HG03460 (cell line): Measurements from ENCODE around the gene ZNG1A.
A peak's percentile ranks its signal among the peaks of the same experiment; 100 is the strongest.
"Not testable (repeated sequence)": the region's sequence is repeated elsewhere in the genome, so short reads cannot be mapped to it uniquely, and the experiment has no call there.

Experiments used
- ATAC-seq: cut with Tn5 transposase; IDR thresholded peaks from one replicate; pipeline ENCODE4 v1.9.1; 2021; ENCODE audit not compliant: unreplicated experiment

Gene ZNG1A

GRCh38 chr9:178970-179383 is at the start of gene ZNG1A:
Gene ZNG1A (minus strand): TSS chr9:179056. CDS start chr9:178969, 87 bp downstream.
- ATAC-seq: not testable (repeated sequence)

GRCh38 chr9:227860-228259 is 49.0 kb upstream of the ZNG1A start:
- no peak for ATAC-seq

GRCh38 chr9:224582-225520 is 46.0 kb upstream of the ZNG1A start:
- ATAC-seq: no peak

GRCh38 chr9:224026-224425 is 45.2 kb upstream of the ZNG1A start:
- no peak for ATAC-seq

- no peak for ATAC-seq
Measured at GRCh38 chr9:223152-223551, 44.3 kb upstream of the ZNG1A start.

- no peak for ATAC-seq
Measured at GRCh38 chr9:221989-222776, 43.3 kb upstream of the ZNG1A start.

GRCh38 chr9:219670-220365 is 41.0 kb upstream of the ZNG1A start:
- no peak for ATAC-seq

- ATAC-seq: not testable (repeated sequence)
Measured at GRCh38 chr9:219036-219435, 40.2 kb upstream of the ZNG1A start.

- no peak for ATAC-seq
Measured at GRCh38 chr9:217950-218349, 39.1 kb upstream of the ZNG1A start.

GRCh38 chr9:216866-217265 is 38.0 kb upstream of the ZNG1A start:
- no peak for ATAC-seq

GRCh38 chr9:215631-216155 is 36.8 kb upstream of the ZNG1A start:
- no peak for ATAC-seq

- ATAC-seq: peak; percentile 82
Measured at GRCh38 chr9:214648-215493, 36.0 kb upstream of the ZNG1A start, which contains the start of gene DOCK8. Gene DOCK8 (plus strand): TSS chr9:214865. CDS start chr9:214977, 112 bp downstream.

GRCh38 chr9:214351-214647 is 35.4 kb upstream of the ZNG1A start:
- ATAC-seq: no peak

GRCh38 chr9:213901-214300 is 35.0 kb upstream of the ZNG1A start:
- not testable (repeated sequence) for ATAC-seq

GRCh38 chr9:212297-212696 is 33.4 kb upstream of the ZNG1A start:
- ATAC-seq: no peak

- ATAC-seq: no peak
Measured at GRCh38 chr9:211557-211956, 32.7 kb upstream of the ZNG1A start.

- ATAC-seq: no peak
Measured at GRCh38 chr9:211036-211435, 32.2 kb upstream of the ZNG1A start.

- no peak for ATAC-seq
Measured at GRCh38 chr9:209143-209758, 30.4 kb upstream of the ZNG1A start.

GRCh38 chr9:206481-206880 is 27.6 kb upstream of the ZNG1A start:
- no peak for ATAC-seq

GRCh38 chr9:199601-200000 is 20.7 kb upstream of the ZNG1A start:
- not testable (repeated sequence) for ATAC-seq
